ENCODE results near the gene GPR3.

The GPR3 gene

GRCh38 chr1:27436204-27437159 is 44.1 kb downstream of the GPR3 start:
- peak; percentile 46 to 57 for DNase-seq (ENCODE audit: low read depth in 1 of 2, low spot score in 1 of 2)
- Histone ChIP-seq H3K27ac (replicated peaks) (peak overlapping the region; percentile 70), H3K27me3 (ENCODE audit: insufficient read depth, poor library complexity, severe bottlenecking) (no peaks in the 10 kb centered on the region), H3K4me3 (replicated peaks; ENCODE audit: insufficient read depth, low read length) (no peak overlapping the region)
- TF ChIP-seq GABPA (IDR thresholded peaks at IDR 0.05; ENCODE audit: low read depth) (no peak), CTCF (IDR thresholded peaks at IDR 0.05; ENCODE audit: insufficient read depth, low read length) (no peak), SPI1 (IDR thresholded peaks at IDR 0.05; ENCODE audit: borderline replicate concordance, low read depth) (peak; percentile 37; the same call in 1 of the 2 replicates), POLR2AphosphoS5 (IDR thresholded peaks at IDR 0.05; ENCODE audit: low read depth) (no peak), REST (IDR thresholded peaks at IDR 0.05; ENCODE audit: insufficient replicate concordance, low read depth) (no peak)

- peak in 1 of 2 experiments; percentile 21 for DNase-seq (ENCODE audit: low read depth in 1 of 2, low spot score in 1 of 2)
- Histone ChIP-seq H3K4me3 (replicated peaks; ENCODE audit: insufficient read depth, low read length) (no peak overlapping the region), H3K27ac (replicated peaks) (no peak overlapping the region), H3K27me3 (ENCODE audit: insufficient read depth, poor library complexity, severe bottlenecking) (no peaks in the 10 kb centered on the region)
- TF ChIP-seq POLR2AphosphoS5 (IDR thresholded peaks at IDR 0.05; ENCODE audit: low read depth) (no peak), SPI1 (IDR thresholded peaks at IDR 0.05; ENCODE audit: borderline replicate concordance, low read depth) (peak; percentile 57; the same call in 1 of the 2 replicates), GABPA (IDR thresholded peaks at IDR 0.05; ENCODE audit: low read depth) (no peak), REST (IDR thresholded peaks at IDR 0.05; ENCODE audit: insufficient replicate concordance, low read depth) (no peak)
Observed at GRCh38 chr1:27438621-27439061, 46.2 kb downstream of the GPR3 start.

- DNase-seq (ENCODE audit: low read depth in 1 of 2, low spot score in 1 of 2) = no peak
- no peak overlapping the region for H3K27ac ChIP-seq (replicated peaks)
- H3K4me3 ChIP-seq (replicated peaks; ENCODE audit: insufficient read depth, low read length) = no peak overlapping the region
- H3K27me3 ChIP-seq (ENCODE audit: insufficient read depth, poor library complexity, severe bottlenecking) = no peaks in the 10 kb centered on the region
- TF ChIP-seq REST (IDR thresholded peaks at IDR 0.05; ENCODE audit: insufficient replicate concordance, low read depth) (no peak), GABPA (IDR thresholded peaks at IDR 0.05; ENCODE audit: low read depth) (no peak), CTCF (IDR thresholded peaks at IDR 0.05; ENCODE audit: insufficient read depth, low read length) (no peak)
Observed at GRCh38 chr1:27439150-27439549, 46.7 kb downstream of the GPR3 start.
